Activated CD4-positive, CD25-positive, alpha-beta regulatory T cell (primary cell): Measurements from ENCODE around the gene GHSR.

Experiments
- DNase-seq, 4 experiments: peaks; one replicate each; lab custom pipeline; 2025; lab: John Stamatoyannopoulos, UW

GHSR gene

GRCh38 chr3:172447611-172448579 lies at the start of gene GHSR:
GHSR (minus strand) TSS chr3:172448456; CDS start chr3:172448413, 43 bp downstream.
- DNase-seq = no peak

- DNase-seq = peak; percentile 51 to 73 (median 56)
These were observed 42.0 kb upstream of the GHSR start for GRCh38 chr3:172490198-172490669.

GRCh38 chr3:172478116-172478515 lies 29.9 kb upstream of the GHSR start:
- no peak for DNase-seq

GRCh38 chr3:172476347-172476746 lies 28.1 kb upstream of the GHSR start:
- DNase-seq = no peak

- DNase-seq = no peak
These were observed 27.4 kb upstream of the GHSR start for GRCh38 chr3:172475703-172476102.

- no peak for DNase-seq
These were observed 23.6 kb upstream of the GHSR start for GRCh38 chr3:172471903-172472302.

- DNase-seq = no peak
These were observed 22.3 kb upstream of the GHSR start for GRCh38 chr3:172470588-172470987.

- DNase-seq = no peak
These were observed 19.0 kb upstream of the GHSR start for GRCh38 chr3:172467170-172467824.

- DNase-seq = no peak
These were observed 18.4 kb upstream of the GHSR start for GRCh38 chr3:172466553-172467130.

GRCh38 chr3:172465281-172465680 lies 17.0 kb upstream of the GHSR start:
- no peak for DNase-seq

GRCh38 chr3:172464306-172464705 lies 16.1 kb upstream of the GHSR start:
- DNase-seq = no peak

GRCh38 chr3:172461530-172462138 lies 13.4 kb upstream of the GHSR start:
- no peak for DNase-seq

GRCh38 chr3:172456404-172456803 lies 8.1 kb upstream of the GHSR start:
- DNase-seq = no peak

- no peak for DNase-seq
These were observed 5.9 kb upstream of the GHSR start for GRCh38 chr3:172454180-172454579.

- no peak for DNase-seq
These were observed 1.4 kb upstream of the GHSR start for GRCh38 chr3:172449466-172450149.

GRCh38 chr3:172448661-172449465 lies 607 bp upstream of the GHSR start:
- DNase-seq = no peak

- no peak for DNase-seq
These were observed 2.1 kb downstream of the GHSR start for GRCh38 chr3:172446198-172446597.

GRCh38 chr3:172444821-172445220 lies 3.4 kb downstream of the GHSR start:
- no peak for DNase-seq

GRCh38 chr3:172442606-172443005 lies 5.7 kb downstream of the GHSR start:
- no peak for DNase-seq

- no peak for DNase-seq
These were observed 6.7 kb downstream of the GHSR start for GRCh38 chr3:172441581-172441980.

- DNase-seq = no peak
These were observed 10.1 kb downstream of the GHSR start for GRCh38 chr3:172438186-172438585.
